ENCODE results near the gene FILIP1L.

DNA sequence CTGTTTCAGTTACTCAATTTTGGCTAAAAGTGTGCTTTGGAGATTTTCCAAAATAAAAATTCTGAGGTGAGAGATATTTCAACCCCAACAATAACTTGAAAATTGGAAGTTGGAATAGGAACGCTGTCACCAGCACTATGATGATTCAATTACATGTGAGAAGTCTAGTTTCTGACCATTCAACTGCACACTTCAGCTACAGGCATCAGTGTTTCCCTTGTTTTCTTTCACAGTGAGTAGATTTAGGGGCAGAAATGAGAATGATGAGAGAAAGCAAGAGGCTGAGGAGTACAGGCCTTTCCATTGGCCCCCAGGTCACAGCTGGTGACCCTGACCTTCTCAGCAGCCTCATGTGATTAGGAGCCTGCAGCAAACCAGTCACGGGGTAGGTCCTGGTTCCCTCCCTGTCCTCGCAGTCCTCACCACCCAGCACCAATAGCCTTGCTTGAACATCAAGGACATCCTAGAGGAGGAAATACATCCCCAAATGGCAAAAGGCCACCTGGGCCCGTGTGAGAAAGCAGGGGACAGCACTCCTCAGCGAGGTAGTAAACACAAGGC lies 10.0 kb upstream of the FILIP1L start:
- TF ChIP-seq, protein P1, sequence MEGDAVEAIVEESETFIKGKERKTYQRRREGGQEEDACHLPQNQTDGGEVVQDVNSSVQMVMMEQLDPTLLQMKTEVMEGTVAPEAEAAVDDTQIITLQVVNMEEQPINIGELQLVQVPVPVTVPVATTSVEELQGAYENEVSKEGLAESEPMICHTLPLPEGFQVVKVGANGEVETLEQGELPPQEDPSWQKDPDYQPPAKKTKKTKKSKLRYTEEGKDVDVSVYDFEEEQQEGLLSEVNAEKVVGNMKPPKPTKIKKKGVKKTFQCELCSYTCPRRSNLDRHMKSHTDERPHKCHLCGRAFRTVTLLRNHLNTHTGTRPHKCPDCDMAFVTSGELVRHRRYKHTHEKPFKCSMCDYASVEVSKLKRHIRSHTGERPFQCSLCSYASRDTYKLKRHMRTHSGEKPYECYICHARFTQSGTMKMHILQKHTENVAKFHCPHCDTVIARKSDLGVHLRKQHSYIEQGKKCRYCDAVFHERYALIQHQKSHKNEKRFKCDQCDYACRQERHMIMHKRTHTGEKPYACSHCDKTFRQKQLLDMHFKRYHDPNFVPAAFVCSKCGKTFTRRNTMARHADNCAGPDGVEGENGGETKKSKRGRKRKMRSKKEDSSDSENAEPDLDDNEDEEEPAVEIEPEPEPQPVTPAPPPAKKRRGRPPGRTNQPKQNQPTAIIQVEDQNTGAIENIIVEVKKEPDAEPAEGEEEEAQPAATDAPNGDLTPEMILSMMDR (IDR thresholded peaks at IDR 0.05) = no peak
- TF ChIP-seq POLR2AphosphoS5 (IDR thresholded peaks at IDR 0.05; ENCODE audit: insufficient read depth in 1 of 2, low read depth in 1 of 2) (no peak), POLR2A (IDR thresholded peaks at IDR 0.05) (no peak)

All from vagina (tissue), 2 donors.